ENCODE measurements around the gene GALNT4. TPM values are rescaled to one million over a fixed set of nuclear protein-coding genes. Genes with fewer than 3 reads are reported as not detected.

GALNT4 gene
- total and polyA plus RNA-seq, 10 of the 15 experiments (the other 5 are each of a cell fraction or from before 2014, with no cell fraction given): 0.90 to 2.9 (median 1.8) TPM

- no peaks in the 10 kb centered on the region for H3K27me3 ChIP-seq (replicated peaks in 1 of 2; ENCODE audit: control insufficient read depth in 2 of 2, insufficient read depth in 2 of 2, low read length in 1 of 2)
- no TSS peak for BruUV-seq (replicated peaks)
- ATAC-seq (no peak), FAIRE-seq (no peak), DNase-seq (ENCODE audit: low read depth, low spot score) (no peak)
- H3K36me3 ChIP-seq (ENCODE audit: control insufficient read depth in 2 of 2, insufficient read depth in 2 of 2, low read length in 1 of 2): no peaks in the 10 kb centered on the region
- TF ChIP-seq HDAC2 (IDR thresholded peaks at IDR 0.05) (no peak), TCF12 (IDR thresholded peaks at IDR 0.05; ENCODE audit: low read depth, low read length) (no peak), POLR2A (IDR thresholded peaks at IDR 0.05; ENCODE audit: low read depth, low read length) (no peak), ZNF207 (IDR thresholded peaks at IDR 0.05; ENCODE audit: borderline replicate concordance) (no peak), REST (IDR thresholded peaks at IDR 0.05; ENCODE audit: low read depth, low read length) (no peak), CUX1 (IDR thresholded peaks at IDR 0.05; ENCODE audit: insufficient replicate concordance, low read depth, low read length) (no peak), KAT2A (conservative IDR thresholded peaks at IDR 0.05; ENCODE audit: control insufficient read depth, low read depth, low read length) (no peak)
- TF ChIP-seq, protein P1, sequence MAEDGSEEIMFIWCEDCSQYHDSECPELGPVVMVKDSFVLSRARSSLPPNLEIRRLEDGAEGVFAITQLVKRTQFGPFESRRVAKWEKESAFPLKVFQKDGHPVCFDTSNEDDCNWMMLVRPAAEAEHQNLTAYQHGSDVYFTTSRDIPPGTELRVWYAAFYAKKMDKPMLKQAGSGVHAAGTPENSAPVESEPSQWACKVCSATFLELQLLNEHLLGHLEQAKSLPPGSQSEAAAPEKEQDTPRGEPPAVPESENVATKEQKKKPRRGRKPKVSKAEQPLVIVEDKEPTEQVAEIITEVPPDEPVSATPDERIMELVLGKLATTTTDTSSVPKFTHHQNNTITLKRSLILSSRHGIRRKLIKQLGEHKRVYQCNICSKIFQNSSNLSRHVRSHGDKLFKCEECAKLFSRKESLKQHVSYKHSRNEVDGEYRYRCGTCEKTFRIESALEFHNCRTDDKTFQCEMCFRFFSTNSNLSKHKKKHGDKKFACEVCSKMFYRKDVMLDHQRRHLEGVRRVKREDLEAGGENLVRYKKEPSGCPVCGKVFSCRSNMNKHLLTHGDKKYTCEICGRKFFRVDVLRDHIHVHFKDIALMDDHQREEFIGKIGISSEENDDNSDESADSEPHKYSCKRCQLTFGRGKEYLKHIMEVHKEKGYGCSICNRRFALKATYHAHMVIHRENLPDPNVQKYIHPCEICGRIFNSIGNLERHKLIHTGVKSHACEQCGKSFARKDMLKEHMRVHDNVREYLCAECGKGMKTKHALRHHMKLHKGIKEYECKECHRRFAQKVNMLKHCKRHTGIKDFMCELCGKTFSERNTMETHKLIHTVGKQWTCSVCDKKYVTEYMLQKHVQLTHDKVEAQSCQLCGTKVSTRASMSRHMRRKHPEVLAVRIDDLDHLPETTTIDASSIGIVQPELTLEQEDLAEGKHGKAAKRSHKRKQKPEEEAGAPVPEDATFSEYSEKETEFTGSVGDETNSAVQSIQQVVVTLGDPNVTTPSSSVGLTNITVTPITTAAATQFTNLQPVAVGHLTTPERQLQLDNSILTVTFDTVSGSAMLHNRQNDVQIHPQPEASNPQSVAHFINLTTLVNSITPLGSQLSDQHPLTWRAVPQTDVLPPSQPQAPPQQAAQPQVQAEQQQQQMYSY (CRISPR knock-in tag; IDR thresholded peaks at IDR 0.05): no peak
- no peaks in the 10 kb centered on the region for H3K9me3 ChIP-seq (replicated peaks; ENCODE audit: control insufficient read depth, insufficient read depth, low read length)
- H3K9ac ChIP-seq (ENCODE audit: control insufficient read depth, insufficient read depth, low read length): no peak overlapping the region
- SMC1A ChIA-PET (ENCODE audit: uncharacterized antibody, unreplicated experiment): no interaction called here
- CTCF ChIA-PET: interaction anchor here (1.0 kb wide), 1 partner anchor 9 kb away, joined by 4 read pairs; no protein-coding TSS in a partner anchor
- H3K27ac ChIP-seq (ENCODE audit: control insufficient read depth, insufficient read depth): no peak overlapping the region
- H3K79me2 ChIP-seq (ENCODE audit: control insufficient read depth, insufficient read depth, low read length): no peaks in the 10 kb centered on the region
- no peak overlapping the region for H2AFZ ChIP-seq (ENCODE audit: control insufficient read depth, low read depth, low read length)
- POLR2A ChIA-PET: no interaction called here
- intact Hi-C loops (cut with micrococcal nuclease; ENCODE audit: unreplicated experiment): no loop called here
- no peaks in the 10 kb centered on the region for H4K20me1 ChIP-seq (ENCODE audit: control insufficient read depth, insufficient read depth)
- in situ Hi-C loops (cut with MboI): no loop called here
- no peak overlapping the region for H3K4me2 ChIP-seq (ENCODE audit: control insufficient read depth, insufficient read depth)
- no peak overlapping the region for H3K4me3 ChIP-seq
- RAD21 ChIA-PET (ENCODE audit: unreplicated experiment): no interaction called here
- H3K4me1 ChIP-seq (ENCODE audit: control insufficient read depth, insufficient read depth, low read length): peaks cover 3% of the 10 kb centered on the region; the same call in 1 of the 2 replicates
- WGBS (ENCODE audit: insufficient coverage, insufficient replicate concordance, low lambda C conversion rate, missing lambda C conversion rate): 66% methylated on average over 5 of the region's 5 CpGs
These were observed 31.7 kb downstream of the GALNT4 start for GRCh38 chr12:89492883-89493282.
